AG04449 (cell line): ENCODE measurements around the gene COIL.

Experiments used
- CTCF ChIA-PET: fragments of 350-600 bp; formaldehyde crosslinking; extraction: SDS; loops from one replicate; lab custom pipeline; 2021; ENCODE audit warnings: antibody characterized with exemption; lab: Yijun Ruan, JAX
- POLR2A ChIA-PET: fragments of 400-600, 350-600 bp; formaldehyde crosslinking; extraction: SDS; loops from one replicate; lab custom pipeline; 2020; ENCODE audit warnings: antibody characterized with exemption, inconsistent platforms; lab: Yijun Ruan, JAX
- DNase-seq: peaks from one replicate; pipeline ENCODE4 v3.0.0-alpha.2; 2010; ENCODE audit warnings: low read depth, low spot score
- H3K4me3 ChIP-seq: 2 replicates; pipeline ENCODE4 v1.5.1; 2011; ENCODE audit warnings: low read depth, mild to moderate bottlenecking, control low read depth, low read length
- CTCF ChIP-seq: IDR thresholded peaks from one replicate; pipeline ENCODE4 v1.5.1; 2011; ENCODE audit warnings: mild to moderate bottlenecking, moderate library complexity, low read length, control low read depth, inconsistent platforms; ENCODE audit not compliant: insufficient read depth; ENCODE audit errors: missing control alignments

The COIL gene

GRCh38 chr17:56910509-56911235 lies 50.2 kb downstream of the COIL start:
- CTCF ChIA-PET = interaction anchor here (1.1 to 1.6 kb wide), 4 partner anchors 9 to 91 kb away, joined by 3 to 5 read pairs (median 4); no protein-coding TSS in a partner anchor

GRCh38 chr17:56909742-56910508 lies 50.9 kb downstream of the COIL start:
- POLR2A ChIA-PET = interaction anchor here (0.7 kb wide), 1 partner anchor 75 kb away, joined by 3 read pairs; no protein-coding TSS in a partner anchor
- CTCF ChIA-PET = interaction anchor here (1.3 to 1.6 kb wide), 3 partner anchors 8 to 90 kb away, joined by 3 to 5 read pairs (median 4); no protein-coding TSS in a partner anchor
- no peak for TF ChIP-seq CTCF
- no peak for DNase-seq
- H3K4me3 ChIP-seq = no peak overlapping the region

More at GRCh38 chr17:56910509-56911235, 50.2 kb downstream of the COIL start:
- H3K4me3 ChIP-seq = no peak overlapping the region
- no peak for TF ChIP-seq CTCF
- DNase-seq = no peak
- POLR2A ChIA-PET = no interaction called here

GRCh38 chr17:56908001-56908542 lies 52.8 kb downstream of the COIL start:
- no peak overlapping the region for H3K4me3 ChIP-seq
- ChIA-PET CTCF (interaction anchor here (0.8 kb wide), 1 partner anchor 20 kb away, joined by 3 read pairs; no protein-coding TSS in a partner anchor), POLR2A (no interaction called here)

GRCh38 chr17:56903560-56903959 lies 57.3 kb downstream of the COIL start:
- H3K4me3 ChIP-seq = no peak overlapping the region
- TF ChIP-seq CTCF = no peak
- CTCF ChIA-PET = no interaction called here
- no peak for DNase-seq
- POLR2A ChIA-PET = interaction anchor here (1.0 to 1.2 kb wide), 2 partner anchors 11 to 32 kb away, joined by 3 to 4 read pairs; partner anchors contain the start of gene TRIM25

More at GRCh38 chr17:56908001-56908542, 52.8 kb downstream of the COIL start:
- DNase-seq = no peak
- no peak for TF ChIP-seq CTCF

GRCh38 chr17:56902348-56902747 lies 58.5 kb downstream of the COIL start:
- POLR2A ChIA-PET = interaction anchor here (1.0 kb wide), 1 partner anchor 12 kb away, joined by 4 read pairs; the partner anchor contains the start of gene TRIM25
- DNase-seq = peak; percentile 24
- CTCF ChIA-PET = interaction anchor here (0.8 to 1.4 kb wide), 2 partner anchors 8 to 10 kb away, joined by 3 read pairs; no protein-coding TSS in a partner anchor
- TF ChIP-seq CTCF = no peak
- no peak overlapping the region for H3K4me3 ChIP-seq
